Osteocyte (in vitro differentiated cells): Measurements from ENCODE around the gene BAG3. TPM values are rescaled to one million over a fixed set of nuclear protein-coding genes. Genes with fewer than 3 reads are reported as not detected.
"Not testable (repeated sequence)": the region's sequence is repeated elsewhere in the genome, so short reads cannot be mapped to it uniquely, and the experiment has no call there.

ENCODE experiments used
- DNase-seq: peaks from one replicate; pipeline ENCODE4 v3.0.0; 2021; ENCODE audit warnings: mixed read lengths; ENCODE audit not compliant: unreplicated experiment; ENCODE audit errors: extremely low spot score
- H3K27ac Mint-ChIP-seq: one replicate; pipeline ENCODE4 v1.8.0; 2021; ENCODE audit warnings: mild to moderate bottlenecking, mixed read lengths; ENCODE audit not compliant: unreplicated experiment
- H3K27me3 Mint-ChIP-seq: one replicate; pipeline ENCODE4 v1.8.0; 2021; ENCODE audit warnings: mixed read lengths; ENCODE audit not compliant: unreplicated experiment
- H3K36me3 Mint-ChIP-seq: one replicate; pipeline ENCODE4 v1.8.0; 2021; ENCODE audit warnings: mixed read lengths; ENCODE audit not compliant: unreplicated experiment
- H3K4me1 Mint-ChIP-seq: one replicate; pipeline ENCODE4 v1.8.0; 2021; ENCODE audit warnings: mixed read lengths; ENCODE audit not compliant: unreplicated experiment
- H3K4me3 Mint-ChIP-seq: one replicate; pipeline ENCODE4 v1.8.0; 2021; ENCODE audit warnings: mild to moderate bottlenecking, moderate library complexity, mixed read lengths; ENCODE audit not compliant: unreplicated experiment
- H3K9me3 Mint-ChIP-seq: one replicate; pipeline ENCODE4 v1.8.0; 2021; ENCODE audit warnings: mixed read lengths; ENCODE audit not compliant: unreplicated experiment
- total RNA-seq: library from RNA; stranded (reverse); gene quantifications from 2 replicates; pipeline ENCODE4 v1.2.1, GENCODE V29; 2021
- TF ChIP-seq, protein P1 (sequence below): fragments of 200-600 bp; sonication (generic); IDR thresholded peaks from 2 replicates; pipeline ENCODE4 v1.5.0; 2021; ENCODE audit warnings: antibody characterized with exemption, mild to moderate bottlenecking, moderate library complexity

The BAG3 gene
- total RNA-seq, 1 donor from 2014 or later, result 41.0 TPM

DNA sequence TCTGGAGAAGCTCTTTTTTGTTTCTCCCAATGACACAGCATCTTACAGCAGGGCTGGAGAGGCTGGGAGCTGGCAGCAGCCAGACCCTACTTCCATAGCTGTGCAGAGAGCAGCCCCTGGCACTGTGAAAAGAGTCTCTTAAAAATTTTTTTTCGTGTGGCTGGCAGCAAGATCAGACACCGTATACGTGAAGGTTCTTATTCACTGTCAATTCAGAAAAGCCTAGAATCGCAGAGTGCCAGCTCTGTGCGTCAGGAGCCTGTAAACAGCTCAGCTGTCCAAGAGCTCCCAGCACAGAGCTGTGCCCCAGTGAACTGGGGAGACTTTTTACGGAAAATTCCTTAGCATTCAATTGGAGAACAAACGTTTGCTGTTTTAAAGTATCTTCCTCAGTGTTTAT lies 6.5 kb downstream of the BAG3 start:
- peaks cover 4% of the 10 kb centered on the region for H3K36me3 Mint-ChIP-seq
- peak overlapping the region; percentile 90 for H3K27ac Mint-ChIP-seq
- TF ChIP-seq, protein P1, sequence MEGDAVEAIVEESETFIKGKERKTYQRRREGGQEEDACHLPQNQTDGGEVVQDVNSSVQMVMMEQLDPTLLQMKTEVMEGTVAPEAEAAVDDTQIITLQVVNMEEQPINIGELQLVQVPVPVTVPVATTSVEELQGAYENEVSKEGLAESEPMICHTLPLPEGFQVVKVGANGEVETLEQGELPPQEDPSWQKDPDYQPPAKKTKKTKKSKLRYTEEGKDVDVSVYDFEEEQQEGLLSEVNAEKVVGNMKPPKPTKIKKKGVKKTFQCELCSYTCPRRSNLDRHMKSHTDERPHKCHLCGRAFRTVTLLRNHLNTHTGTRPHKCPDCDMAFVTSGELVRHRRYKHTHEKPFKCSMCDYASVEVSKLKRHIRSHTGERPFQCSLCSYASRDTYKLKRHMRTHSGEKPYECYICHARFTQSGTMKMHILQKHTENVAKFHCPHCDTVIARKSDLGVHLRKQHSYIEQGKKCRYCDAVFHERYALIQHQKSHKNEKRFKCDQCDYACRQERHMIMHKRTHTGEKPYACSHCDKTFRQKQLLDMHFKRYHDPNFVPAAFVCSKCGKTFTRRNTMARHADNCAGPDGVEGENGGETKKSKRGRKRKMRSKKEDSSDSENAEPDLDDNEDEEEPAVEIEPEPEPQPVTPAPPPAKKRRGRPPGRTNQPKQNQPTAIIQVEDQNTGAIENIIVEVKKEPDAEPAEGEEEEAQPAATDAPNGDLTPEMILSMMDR, result no peak
- H3K9me3 Mint-ChIP-seq, result no peaks in the 10 kb centered on the region
- H3K27me3 Mint-ChIP-seq, result no peaks in the 10 kb centered on the region
- H3K4me3 Mint-ChIP-seq, result no peak overlapping the region
- H3K4me1 Mint-ChIP-seq, result peaks cover 81% of the 10 kb centered on the region
- no peak for DNase-seq

DNA sequence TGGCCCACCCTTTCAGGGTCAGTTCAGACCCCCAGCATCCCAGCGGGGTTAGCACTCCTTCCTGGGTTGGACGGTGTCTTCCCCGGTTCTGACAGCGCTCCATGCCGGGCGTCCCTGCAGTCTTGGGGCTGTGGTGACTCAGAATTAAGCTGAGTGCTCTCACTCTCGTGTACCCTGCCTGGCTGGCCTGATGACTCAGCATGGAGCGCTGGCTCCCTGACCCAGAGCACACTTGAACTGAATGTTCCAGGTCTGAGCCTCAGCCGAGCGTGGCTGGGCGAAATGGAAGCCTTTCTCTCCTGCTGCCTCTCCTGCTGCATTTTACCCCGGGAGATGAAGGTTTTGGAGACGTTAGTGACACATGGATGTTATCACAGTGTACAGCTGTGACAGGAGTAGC lies 7.1 kb downstream of the BAG3 start:
- Mint-ChIP-seq H3K36me3 (peaks cover 6% of the 10 kb centered on the region), H3K4me3 (peak overlapping the region; percentile 44), H3K27ac (peak overlapping the region; percentile 90), H3K9me3 (no peaks in the 10 kb centered on the region), H3K27me3 (no peaks in the 10 kb centered on the region), H3K4me1 (peaks cover 78% of the 10 kb centered on the region)
- peak; percentile 91 for DNase-seq
- TF ChIP-seq, protein P1, result no peak

DNA sequence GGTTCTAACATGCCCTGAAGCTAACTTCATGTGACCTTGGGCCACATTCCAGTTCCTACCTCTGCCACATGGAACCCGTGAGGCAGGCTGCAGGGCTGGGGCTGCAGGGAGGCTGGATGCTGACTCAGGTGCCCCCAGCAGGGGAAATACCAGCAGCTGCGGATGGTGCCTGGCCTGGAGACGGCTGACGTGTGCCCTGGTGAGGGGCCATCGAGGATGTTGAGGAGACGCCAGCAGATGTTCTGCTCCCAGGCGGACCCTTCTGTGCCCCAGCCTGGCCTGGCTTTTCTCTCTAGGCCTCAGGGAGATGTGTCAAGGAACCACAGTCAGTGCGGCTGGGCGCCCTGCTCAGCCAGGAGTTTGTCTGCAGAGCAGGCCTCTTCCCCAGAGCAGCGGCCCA lies 8.8 kb downstream of the BAG3 start:
- no peak for DNase-seq
- Mint-ChIP-seq H3K9me3 (no peaks in the 10 kb centered on the region), H3K4me1 (peaks cover 77% of the 10 kb centered on the region), H3K27ac (peak overlapping the region; percentile 14), H3K4me3 (no peak overlapping the region), H3K36me3 (peaks cover 2% of the 10 kb centered on the region), H3K27me3 (no peaks in the 10 kb centered on the region)
- TF ChIP-seq, protein P1, result no peak

DNA sequence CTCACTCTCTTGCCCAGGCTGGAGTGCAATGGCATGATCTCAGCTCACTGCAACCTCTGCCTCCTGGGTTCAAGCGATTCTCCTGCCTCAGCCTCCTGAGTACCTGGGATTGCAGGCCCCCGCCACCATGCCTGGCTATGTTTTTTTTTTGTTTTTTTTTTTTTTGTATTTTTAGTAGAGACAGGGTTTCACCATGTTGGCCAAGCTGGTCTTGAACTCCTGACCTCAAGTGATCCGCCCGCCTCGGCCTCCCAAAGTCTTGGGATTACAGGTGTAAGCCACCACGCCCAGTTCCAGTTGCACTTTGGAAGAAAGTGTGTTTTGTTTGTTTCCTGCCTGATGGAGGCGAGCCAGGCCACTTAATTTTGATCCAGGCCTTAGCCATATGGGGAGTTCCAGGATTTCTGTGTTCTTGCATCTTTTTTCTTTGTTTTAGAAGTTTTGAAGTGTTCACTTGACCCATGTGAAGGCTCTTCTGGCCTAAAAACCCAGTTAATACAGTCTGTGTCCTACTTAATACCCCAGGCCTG lies 11.0 kb downstream of the BAG3 start:
- H3K27me3 Mint-ChIP-seq, H3K9me3 Mint-ChIP-seq, H3K4me3 Mint-ChIP-seq, DNase-seq, H3K36me3 Mint-ChIP-seq: not testable (repeated sequence)
- peak overlapping the region; percentile 31 for H3K27ac Mint-ChIP-seq
- H3K4me1 Mint-ChIP-seq, result peaks cover 81% of the 10 kb centered on the region

DNA sequence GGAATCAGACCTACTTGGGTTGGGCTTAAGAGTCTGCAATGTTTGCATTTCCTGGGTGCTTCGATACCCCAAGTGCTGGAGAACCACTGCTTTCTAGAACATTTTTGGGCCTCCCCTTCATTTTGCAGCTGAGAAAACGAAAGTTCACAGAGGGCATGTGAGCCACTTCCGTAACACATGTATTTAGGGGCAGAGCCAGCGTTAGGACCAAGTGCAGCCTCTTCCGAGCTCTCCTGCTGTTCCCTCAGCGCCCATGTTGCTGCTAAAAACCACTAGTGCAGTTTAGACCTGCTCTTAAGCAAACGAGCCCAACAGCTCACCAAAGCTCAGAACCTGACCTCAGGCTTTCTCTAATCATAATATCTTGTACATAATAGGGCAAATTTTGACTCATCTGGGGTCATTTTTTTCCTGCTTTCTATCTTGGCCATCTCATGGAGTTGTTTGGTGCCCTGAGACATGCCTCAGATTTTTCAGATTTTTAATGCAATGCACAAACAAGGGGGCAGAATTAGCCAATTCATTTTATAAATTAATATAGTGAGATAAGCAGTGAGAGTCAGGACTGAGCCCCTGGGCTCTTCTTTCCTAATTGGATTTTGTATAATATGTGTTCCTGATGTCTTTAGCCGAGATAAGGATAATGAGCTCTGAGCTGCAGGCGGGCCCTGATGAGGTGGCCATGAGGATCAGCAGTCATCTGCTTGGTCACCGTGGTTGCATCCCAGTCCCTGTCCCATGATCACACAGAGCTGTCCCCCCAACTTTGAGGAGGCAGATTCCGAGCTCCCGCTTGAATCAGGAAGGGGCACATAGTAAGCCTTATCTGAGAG lies 12.9 kb downstream of the BAG3 start:
- TF ChIP-seq, protein P1, result no peak
- DNase-seq, result no peak
- peaks cover 2% of the 10 kb centered on the region for H3K36me3 Mint-ChIP-seq
- H3K27me3 Mint-ChIP-seq, result no peaks in the 10 kb centered on the region
- H3K4me3 Mint-ChIP-seq, result no peak overlapping the region
- H3K9me3 Mint-ChIP-seq, result no peaks in the 10 kb centered on the region
- H3K27ac Mint-ChIP-seq, result peak overlapping the region; percentile 45
- peaks cover 81% of the 10 kb centered on the region for H3K4me1 Mint-ChIP-seq
